ENCODE measurements around the gene PILRB. TPM values are rescaled to one million over a fixed set of nuclear protein-coding genes. Genes with fewer than 3 reads are reported as not detected.

Gene PILRB
- total and polyA plus RNA-seq, 7 experiments from 2014 or later: 1.1 to 137 (median 107) TPM

DNA sequence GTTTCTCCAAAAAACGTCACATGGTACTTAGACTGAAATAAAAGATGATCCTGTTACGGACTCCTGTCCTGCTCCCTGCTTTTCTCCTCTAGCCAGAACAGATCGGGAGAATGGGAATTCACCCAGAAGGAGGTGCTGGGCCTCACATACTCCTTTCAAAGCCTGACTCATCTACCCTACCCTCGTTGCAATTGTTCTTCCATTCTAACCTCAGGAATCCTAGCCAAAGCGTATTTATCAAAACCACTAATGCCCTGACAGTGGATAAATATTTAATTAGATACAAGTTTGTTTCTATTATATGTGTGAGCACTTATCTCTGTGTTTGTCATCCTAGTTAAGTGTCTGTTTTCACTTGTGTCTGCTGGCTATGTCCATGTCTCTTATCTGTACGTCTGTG lies 48.9 kb downstream of the PILRB start:
- no peak overlapping the region for H3K27ac ChIP-seq (ENCODE audit: low read depth, low read length)
- Mint-ChIP-seq H3K27ac (no peak overlapping the region), H3K4me1 (peaks cover 0 to 5% (median 2%) of the 10 kb centered on the region in 7 donors), H3K36me3 (peaks cover 0 to 15% (median 2%) of the 10 kb centered on the region in 5 donors), H3K27me3 (peaks cover 0 to 34% (median 0%) of the 10 kb centered on the region in 5 donors), H3K9me3 (no peaks in the 10 kb centered on the region), H3K4me3 (no peak overlapping the region)
- no peak overlapping the region for H3K4me3 ChIP-seq (ENCODE audit: low read length)
- H3K27me3 ChIP-seq (ENCODE audit: control insufficient read depth in 2 of 2, insufficient read depth in 2 of 2, low read length in 2 of 2): no peaks in the 10 kb centered on the region
- ATAC-seq (no peak), DNase-seq (no peak)
- H3K4me1 ChIP-seq (ENCODE audit: control insufficient read depth in 2 of 2, insufficient read depth in 2 of 2, low read length in 2 of 2): no peaks in the 10 kb centered on the region
- no peaks in the 10 kb centered on the region for H3K36me3 ChIP-seq (ENCODE audit: control insufficient read depth in 2 of 3, insufficient read depth in 3 of 3, low read length in 3 of 3)
- ChIA-PET CTCF (interaction anchor here (0.8 to 2.2 kb wide), 7 partner anchors 9 to 427 kb away, joined by 3 to 13 read pairs (median 4); no protein-coding TSS in a partner anchor), POLR2A (interaction anchor here (1.5 to 1.7 kb wide), 3 partner anchors 22 to 186 kb away, joined by 4 to 7 read pairs (median 4); partner anchors contain the start of genes PVRIG and ZCWPW1)
- H3K9me3 ChIP-seq (ENCODE audit: control insufficient read depth in 2 of 3, low read length in 3 of 3): no peaks in the 10 kb centered on the region
- intact Hi-C loops (cut with micrococcal nuclease): loop anchor here (1.0 to 5.0 kb wide), 8 partner anchors 38 to 428 kb away; no protein-coding TSS in a partner anchor

GRCh38 chr7:100407285-100408180 lies 49.6 kb downstream of the PILRB start:
- DNase-seq: peak in 7 of 9 donors; percentile 35 to 69 (median 53)

DNA sequence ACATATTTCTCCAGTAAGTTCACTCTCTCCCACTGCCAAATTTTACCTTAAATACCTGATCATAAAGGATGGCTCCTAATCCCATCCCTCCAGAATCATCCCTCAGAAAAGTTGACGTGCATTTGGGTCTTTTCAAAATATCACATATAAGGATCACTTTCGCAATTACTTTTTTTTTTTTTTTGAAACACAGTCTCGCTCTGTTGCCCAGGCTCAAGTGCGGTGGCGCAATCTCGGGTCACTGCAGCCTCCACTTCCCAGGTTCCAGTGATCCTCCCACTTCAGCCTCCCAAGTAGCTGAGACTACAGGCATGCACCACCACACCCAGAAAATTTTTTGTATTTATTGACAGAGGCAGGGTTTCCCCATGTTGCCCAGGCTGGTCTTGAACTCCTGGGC lies 53.2 kb downstream of the PILRB start:
- H3K27me3 Mint-ChIP-seq: peaks cover 0 to 25% (median 0%) of the 10 kb centered on the region in 5 donors
- no peak overlapping the region for H3K27ac Mint-ChIP-seq
- H3K4me3 ChIP-seq (ENCODE audit: low read length): no peak overlapping the region
- H3K4me3 Mint-ChIP-seq: no peak overlapping the region
- ATAC-seq (no peak), DNase-seq (no peak)
- H3K4me1 Mint-ChIP-seq: peaks cover 0 to 11% (median 4%) of the 10 kb centered on the region in 7 donors
- peaks cover 0 to 13% (median 9%) of the 10 kb centered on the region in 5 donors for H3K36me3 Mint-ChIP-seq
- no peaks in the 10 kb centered on the region for H3K36me3 ChIP-seq (ENCODE audit: control insufficient read depth in 2 of 3, insufficient read depth in 3 of 3, low read length in 3 of 3)
- no peaks in the 10 kb centered on the region for H3K27me3 ChIP-seq (ENCODE audit: control insufficient read depth in 2 of 2, insufficient read depth in 2 of 2, low read length in 2 of 2)
- ChIA-PET POLR2A (interaction anchor here (0.7 kb wide), 1 partner anchor 15 kb away, joined by 3 read pairs; no protein-coding TSS in a partner anchor), CTCF (interaction anchor here (1.1 kb wide), 1 partner anchor 278 kb away, joined by 3 read pairs; no protein-coding TSS in a partner anchor)
- H3K9me3 Mint-ChIP-seq: no peaks in the 10 kb centered on the region
- H3K27ac ChIP-seq (ENCODE audit: low read depth, low read length): no peak overlapping the region
- H3K4me1 ChIP-seq (ENCODE audit: control insufficient read depth in 2 of 2, insufficient read depth in 2 of 2, low read length in 2 of 2): no peaks in the 10 kb centered on the region
- no peaks in the 10 kb centered on the region for H3K9me3 ChIP-seq (ENCODE audit: control insufficient read depth in 2 of 3, low read length in 3 of 3)
- intact Hi-C loops (cut with micrococcal nuclease): no loop called here

More at GRCh38 chr7:100407285-100408180, 49.6 kb downstream of the PILRB start:
- intact Hi-C loops (cut with micrococcal nuclease): loop anchor here (1.0 to 5.0 kb wide), 8 partner anchors 39 to 429 kb away; no protein-coding TSS in a partner anchor
- no peak overlapping the region for H3K4me3 Mint-ChIP-seq
- Histone ChIP-seq H3K27ac (ENCODE audit: low read depth, low read length) (no peak overlapping the region), H3K27me3 (ENCODE audit: control insufficient read depth in 2 of 2, insufficient read depth in 2 of 2, low read length in 2 of 2) (no peaks in the 10 kb centered on the region), H3K9me3 (ENCODE audit: control insufficient read depth in 2 of 3, low read length in 3 of 3) (no peaks in the 10 kb centered on the region), H3K4me3 (ENCODE audit: low read length) (no peak overlapping the region), H3K36me3 (ENCODE audit: control insufficient read depth in 2 of 3, insufficient read depth in 3 of 3, low read length in 3 of 3) (no peaks in the 10 kb centered on the region), H3K4me1 (ENCODE audit: control insufficient read depth in 2 of 2, insufficient read depth in 2 of 2, low read length in 2 of 2) (no peaks in the 10 kb centered on the region)
- H3K9me3 Mint-ChIP-seq: no peaks in the 10 kb centered on the region
- peaks cover 0 to 5% (median 2%) of the 10 kb centered on the region in 7 donors for H3K4me1 Mint-ChIP-seq
- ATAC-seq: peak; percentile 97
- peaks cover 0 to 32% (median 0%) of the 10 kb centered on the region in 5 donors for H3K27me3 Mint-ChIP-seq
- CTCF ChIA-PET: interaction anchor here (0.7 to 2.2 kb wide), 9 partner anchors 10 to 428 kb away, joined by 3 to 13 read pairs (median 4); partner anchors contain the start of gene MEPCE
- peaks cover 0 to 12% (median 0%) of the 10 kb centered on the region in 5 donors for H3K36me3 Mint-ChIP-seq
- peak overlapping the region in 1 of 9 donors; percentile 65 for H3K27ac Mint-ChIP-seq
- POLR2A ChIA-PET: interaction anchor here (0.5 to 1.7 kb wide), 5 partner anchors 14 to 187 kb away, joined by 3 to 7 read pairs (median 4); partner anchors contain the start of genes PVRIG and ZCWPW1

DNA sequence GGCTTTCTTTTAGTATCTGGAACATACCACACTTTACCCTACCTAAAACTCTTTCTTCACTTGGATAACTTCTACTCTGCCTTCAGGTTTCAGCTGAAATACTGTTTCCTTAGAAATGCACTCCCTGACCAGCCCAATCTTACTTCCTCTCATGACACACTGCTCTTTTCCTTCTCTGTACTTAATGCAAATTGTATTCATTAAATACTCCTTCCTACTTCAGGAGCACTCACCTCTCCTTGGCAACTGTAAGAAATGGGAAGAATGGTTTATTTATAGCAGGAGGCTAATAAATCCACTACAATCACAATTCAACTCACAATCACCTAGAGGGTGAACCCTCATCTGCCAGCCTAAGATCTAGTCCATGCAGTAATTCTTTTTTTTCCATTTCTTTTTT lies 55.4 kb downstream of the PILRB start:
- DNase-seq: no peak
- peaks cover 0 to 15% (median 10%) of the 10 kb centered on the region in 5 donors for H3K36me3 Mint-ChIP-seq
- no peak for ATAC-seq
- H3K27ac Mint-ChIP-seq: peak overlapping the region in 2 of 9 donors; percentile 8 to 45
- Histone ChIP-seq H3K27me3 (ENCODE audit: control insufficient read depth in 2 of 2, insufficient read depth in 2 of 2, low read length in 2 of 2) (no peaks in the 10 kb centered on the region), H3K27ac (ENCODE audit: low read depth, low read length) (no peak overlapping the region), H3K36me3 (ENCODE audit: control insufficient read depth in 2 of 3, insufficient read depth in 3 of 3, low read length in 3 of 3) (no peaks in the 10 kb centered on the region), H3K4me3 (ENCODE audit: low read length) (no peak overlapping the region), H3K9me3 (ENCODE audit: control insufficient read depth in 2 of 3, low read length in 3 of 3) (no peaks in the 10 kb centered on the region), H3K4me1 (ENCODE audit: control insufficient read depth in 2 of 2, insufficient read depth in 2 of 2, low read length in 2 of 2) (no peaks in the 10 kb centered on the region)
- POLR2A ChIA-PET: no interaction called here
- peaks cover 0 to 21% (median 0%) of the 10 kb centered on the region in 5 donors for H3K27me3 Mint-ChIP-seq
- peaks cover 0 to 8% (median 0%) of the 10 kb centered on the region in 7 donors for H3K4me1 Mint-ChIP-seq
- no peak overlapping the region for H3K4me3 Mint-ChIP-seq
- intact Hi-C loops (cut with micrococcal nuclease): no loop called here
- CTCF ChIA-PET: interaction anchor here (0.6 kb wide), 1 partner anchor 282 kb away, joined by 3 read pairs; no protein-coding TSS in a partner anchor
- no peaks in the 10 kb centered on the region for H3K9me3 Mint-ChIP-seq

DNA sequence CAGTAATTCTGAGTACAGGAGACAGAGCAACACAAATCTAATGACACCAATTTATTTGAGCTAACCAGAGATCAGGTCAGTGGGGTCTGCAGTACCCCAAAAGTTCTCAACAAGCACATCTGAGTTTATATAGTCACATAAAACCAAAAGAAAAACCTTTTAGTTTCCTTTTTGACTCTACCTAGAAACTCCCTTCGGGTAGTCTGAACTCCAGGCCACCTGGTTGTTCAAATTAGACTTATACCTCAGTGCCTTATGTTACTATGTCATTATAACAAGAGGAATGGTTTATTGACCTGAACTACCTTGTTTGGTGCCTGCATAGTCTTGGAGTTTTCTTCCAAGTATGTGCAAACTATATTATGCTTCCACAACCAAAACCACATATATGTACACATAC lies 56.0 kb downstream of the PILRB start:
- intact Hi-C loops (cut with micrococcal nuclease): no loop called here
- Mint-ChIP-seq H3K27me3 (peaks cover 0 to 21% (median 0%) of the 10 kb centered on the region in 5 donors), H3K36me3 (peaks cover 0 to 15% (median 10%) of the 10 kb centered on the region in 5 donors), H3K4me3 (no peak overlapping the region), H3K4me1 (peaks cover 0 to 8% (median 0%) of the 10 kb centered on the region in 7 donors), H3K27ac (no peak overlapping the region), H3K9me3 (no peaks in the 10 kb centered on the region)
- Histone ChIP-seq H3K4me1 (ENCODE audit: control insufficient read depth in 2 of 2, insufficient read depth in 2 of 2, low read length in 2 of 2) (no peaks in the 10 kb centered on the region), H3K9me3 (ENCODE audit: control insufficient read depth in 2 of 3, low read length in 3 of 3) (no peaks in the 10 kb centered on the region), H3K27me3 (ENCODE audit: control insufficient read depth in 2 of 2, insufficient read depth in 2 of 2, low read length in 2 of 2) (no peaks in the 10 kb centered on the region), H3K36me3 (ENCODE audit: control insufficient read depth in 2 of 3, insufficient read depth in 3 of 3, low read length in 3 of 3) (no peaks in the 10 kb centered on the region), H3K27ac (ENCODE audit: low read depth, low read length) (no peak overlapping the region), H3K4me3 (ENCODE audit: low read length) (no peak overlapping the region)
- no peak for ATAC-seq
- CTCF ChIA-PET: interaction anchor here (0.6 kb wide), 2 partner anchors 15 to 405 kb away, joined by 3 to 4 read pairs; no protein-coding TSS in a partner anchor
- no peak for DNase-seq
- POLR2A ChIA-PET: no interaction called here

GRCh38 chr7:100415448-100415847 lies 57.5 kb downstream of the PILRB start:
- ChIA-PET CTCF (no interaction called here), POLR2A (interaction anchor here (1.1 to 1.4 kb wide), 2 partner anchors 13 to 14 kb away, joined by 3 read pairs; partner anchors contain the start of genes MEPCE and ZCWPW1)
- ATAC-seq (no peak), DNase-seq (no peak)
- peaks cover 0 to 8% (median 0%) of the 10 kb centered on the region in 7 donors for H3K4me1 Mint-ChIP-seq
- no peak overlapping the region for H3K27ac ChIP-seq (ENCODE audit: low read depth, low read length)
- no peak overlapping the region for H3K4me3 ChIP-seq (ENCODE audit: low read length)
- no peaks in the 10 kb centered on the region for H3K4me1 ChIP-seq (ENCODE audit: control insufficient read depth in 2 of 2, insufficient read depth in 2 of 2, low read length in 2 of 2)
- H3K27ac Mint-ChIP-seq: peak overlapping the region in 2 of 9 donors; percentile 2 to 89
- no peaks in the 10 kb centered on the region for H3K27me3 ChIP-seq (ENCODE audit: control insufficient read depth in 2 of 2, insufficient read depth in 2 of 2, low read length in 2 of 2)
- no peaks in the 10 kb centered on the region for H3K9me3 Mint-ChIP-seq
- H3K27me3 Mint-ChIP-seq: peaks cover 0 to 21% (median 0%) of the 10 kb centered on the region in 5 donors
- H3K36me3 Mint-ChIP-seq: peaks cover 0 to 19% (median 12%) of the 10 kb centered on the region in 5 donors
- no peaks in the 10 kb centered on the region for H3K9me3 ChIP-seq (ENCODE audit: control insufficient read depth in 2 of 3, low read length in 3 of 3)
- no peak overlapping the region for H3K4me3 Mint-ChIP-seq
- H3K36me3 ChIP-seq (ENCODE audit: control insufficient read depth in 2 of 3, insufficient read depth in 3 of 3, low read length in 3 of 3): no peaks in the 10 kb centered on the region
- intact Hi-C loops (cut with micrococcal nuclease): no loop called here

Data from naive thymus-derived CD4-positive, alpha-beta T cell (primary cell).